NCI-H1092 treated with DMSO at 0.1 percent for 48 hours (cell line): ENCODE data around the gene TRAF3.
A peak's percentile ranks its signal among the peaks of the same experiment; 100 is the strongest.
"Not testable (repeated sequence)": the region's sequence is repeated elsewhere in the genome, so short reads cannot be mapped to it uniquely, and the experiment has no call there.

ENCODE experiments used
- DNase-seq: peaks from one replicate; lab custom pipeline; 2025; lab: John Stamatoyannopoulos, UW

Gene TRAF3

DNA sequence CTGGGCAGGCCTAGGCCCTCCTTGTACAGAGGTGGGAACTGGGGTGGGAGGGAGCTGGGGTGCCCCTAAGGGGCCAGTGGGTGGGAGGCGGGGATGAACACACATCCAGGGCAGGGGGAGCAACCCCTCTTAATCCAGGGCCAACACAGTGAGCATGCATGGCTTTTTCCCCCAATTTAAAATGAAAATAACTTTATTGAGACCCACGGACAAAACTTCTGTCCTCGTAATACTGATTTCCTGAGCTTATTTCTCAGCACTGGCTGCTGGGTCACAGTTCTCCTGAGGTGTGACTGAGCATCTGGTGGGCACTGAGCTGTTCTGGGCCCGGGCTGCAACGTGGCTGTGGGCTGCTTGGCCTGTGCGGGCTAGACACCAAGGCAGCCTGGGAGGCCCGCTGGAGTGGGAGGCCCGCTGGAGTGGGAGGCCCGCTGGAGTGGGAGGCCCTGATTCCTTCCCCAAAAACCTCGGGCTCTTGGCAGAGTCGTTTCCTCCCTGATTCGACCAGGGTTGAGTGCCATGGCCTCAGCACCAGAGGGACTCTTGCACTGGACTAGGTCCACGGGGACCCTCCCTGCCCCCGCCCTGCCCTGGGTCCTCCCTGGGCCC lies 24.9 kb upstream of the TRAF3 start:
- no peak for DNase-seq

DNA sequence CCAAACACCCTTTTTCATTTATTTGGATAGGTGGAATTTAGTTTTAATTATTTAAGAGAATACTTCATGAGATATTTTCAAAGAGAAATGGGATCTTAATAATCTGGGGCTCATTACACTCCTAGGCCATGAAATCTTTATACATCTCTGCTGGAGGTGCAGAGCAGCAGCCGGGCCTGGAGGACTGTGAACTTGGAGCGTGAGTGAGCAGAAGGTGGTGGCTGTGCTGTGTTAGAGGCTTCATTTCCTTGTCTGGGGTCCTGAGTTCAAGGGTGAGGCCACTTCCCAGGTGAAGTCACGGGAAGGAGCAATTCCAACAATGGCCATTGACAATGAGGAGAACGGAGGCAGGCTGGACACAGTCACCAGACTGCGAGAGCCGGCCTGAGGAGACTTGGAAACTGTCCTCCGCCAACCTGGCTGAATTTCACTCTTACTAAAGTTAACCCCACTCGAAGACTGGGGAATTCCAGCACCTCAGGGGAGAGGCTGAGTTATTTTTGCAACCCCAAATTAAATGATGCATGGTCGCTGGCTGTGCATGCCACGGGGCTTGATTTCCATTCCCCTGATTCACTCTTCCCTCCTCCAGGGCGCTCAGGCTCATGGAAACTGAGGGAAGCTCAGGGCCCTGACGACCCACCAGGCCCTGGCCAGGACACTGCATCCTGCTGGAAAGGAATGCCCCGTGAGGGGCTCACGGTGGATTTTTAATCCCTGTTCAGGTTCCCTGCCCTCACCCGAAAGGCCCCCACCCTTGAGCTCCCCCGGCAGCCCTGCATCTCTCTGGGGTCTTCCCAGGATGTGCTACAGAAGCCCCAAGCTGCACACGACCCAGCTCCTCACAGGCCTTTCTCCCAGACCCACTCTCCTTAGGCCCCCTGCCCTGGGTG lies 22.6 kb upstream of the TRAF3 start:
- DNase-seq: no peak

DNA sequence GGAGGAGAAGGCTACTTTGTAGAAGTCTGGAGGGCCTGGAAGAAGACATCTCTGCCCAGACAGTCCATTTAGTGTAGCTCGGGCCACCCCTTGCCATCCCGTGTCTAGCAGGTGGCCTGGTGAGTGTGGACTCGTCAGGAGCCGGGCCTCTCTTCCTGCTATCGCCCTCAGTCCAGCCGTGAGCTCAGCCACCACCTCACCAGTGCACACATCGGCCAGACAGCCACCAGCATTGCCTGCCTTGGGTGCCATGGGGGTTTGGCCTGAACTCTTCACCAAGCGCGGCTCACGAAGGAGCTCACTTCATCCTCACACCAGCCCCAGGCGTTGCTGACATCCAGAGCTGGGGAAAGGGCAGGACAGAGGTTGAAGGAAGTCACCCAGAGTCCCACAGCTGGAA lies 19.6 kb upstream of the TRAF3 start:
- DNase-seq: no peak

DNA sequence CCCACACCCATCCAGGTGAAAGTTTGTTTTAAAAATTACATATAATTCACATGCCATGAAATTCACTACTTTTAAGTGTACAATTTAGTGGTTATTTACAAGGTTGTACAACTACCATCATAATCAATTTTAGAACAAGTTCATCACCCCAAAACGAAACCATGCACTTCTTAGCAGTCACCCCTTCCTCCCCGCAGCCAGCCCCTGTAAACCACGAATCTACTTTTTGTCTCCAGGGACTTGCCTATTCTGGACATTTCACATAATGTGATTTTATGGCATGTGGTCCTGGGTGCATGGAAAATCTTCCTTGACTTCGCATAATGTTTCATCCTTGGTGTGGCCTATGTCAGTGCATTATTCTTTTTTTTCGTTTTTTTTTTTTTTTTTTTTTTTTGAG lies 19.2 kb upstream of the TRAF3 start:
- no peak for DNase-seq

DNA sequence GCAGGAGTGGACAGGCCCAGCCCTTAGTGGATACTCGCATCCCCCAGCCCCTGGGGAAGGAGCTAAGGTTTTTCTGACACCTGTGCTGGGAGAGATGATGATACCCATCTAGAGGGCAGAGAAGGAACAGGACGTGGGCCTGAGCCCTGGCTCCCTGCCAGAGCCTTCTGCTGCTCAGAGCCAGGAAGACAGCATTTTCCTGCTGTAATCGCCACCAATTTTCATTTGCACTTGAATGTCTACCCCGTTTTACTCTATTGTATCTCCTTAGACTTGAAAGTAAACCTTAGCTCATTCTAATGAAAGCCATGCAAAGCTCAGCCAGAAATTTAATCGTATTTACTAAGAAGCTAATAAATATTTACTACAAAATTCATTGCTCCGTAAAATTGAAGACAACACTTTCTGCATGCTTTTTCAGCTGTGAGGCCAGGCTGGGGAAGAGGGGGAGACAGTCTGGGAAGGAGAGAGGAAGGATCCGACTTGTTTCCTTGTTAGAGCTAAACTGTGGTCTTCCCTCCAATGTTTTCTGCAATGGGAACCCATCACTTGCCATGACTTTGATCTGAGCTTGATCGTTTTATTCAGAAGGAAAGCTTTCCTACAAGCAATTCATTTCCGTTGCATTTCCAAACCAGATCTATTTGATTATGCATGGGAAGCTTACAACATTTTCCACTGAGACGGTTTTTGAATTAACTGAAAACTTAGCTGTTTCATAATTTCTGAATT lies 17.6 kb upstream of the TRAF3 start:
- DNase-seq: no peak

DNA sequence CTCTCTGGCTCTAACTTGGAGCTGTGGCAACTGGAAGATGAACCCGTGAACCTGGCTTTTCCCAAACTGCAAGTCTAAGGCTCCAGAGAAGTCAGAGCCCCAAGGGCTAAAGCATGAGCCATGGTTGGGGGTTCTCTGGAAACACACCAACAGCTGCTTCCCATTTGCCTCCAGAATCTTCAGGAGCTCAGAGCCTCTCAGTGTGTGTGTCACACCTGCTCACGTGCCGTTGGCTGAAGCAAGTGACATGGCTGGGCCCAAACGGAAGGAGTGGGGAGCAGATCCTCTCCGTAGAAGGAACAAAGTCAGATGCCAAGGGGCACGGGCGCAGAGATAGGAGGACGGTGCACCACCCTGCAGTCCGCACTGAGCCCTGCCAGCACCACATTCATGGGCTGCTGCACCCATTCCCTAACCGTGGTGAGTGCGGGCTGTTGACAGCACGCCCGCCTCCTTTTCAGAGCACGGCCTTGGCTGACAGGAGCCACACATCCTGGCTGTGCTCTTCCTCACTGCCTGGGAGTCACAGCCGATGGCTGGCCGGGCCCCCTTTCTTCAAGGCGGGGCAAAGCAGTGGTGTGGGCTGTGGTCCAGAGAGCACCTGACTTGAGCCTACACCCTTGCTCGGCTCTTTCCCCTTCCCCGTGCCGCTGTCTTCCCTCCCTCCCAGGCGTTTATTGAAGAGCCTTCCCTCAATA lies 16.6 kb upstream of the TRAF3 start:
- DNase-seq: no peak

DNA sequence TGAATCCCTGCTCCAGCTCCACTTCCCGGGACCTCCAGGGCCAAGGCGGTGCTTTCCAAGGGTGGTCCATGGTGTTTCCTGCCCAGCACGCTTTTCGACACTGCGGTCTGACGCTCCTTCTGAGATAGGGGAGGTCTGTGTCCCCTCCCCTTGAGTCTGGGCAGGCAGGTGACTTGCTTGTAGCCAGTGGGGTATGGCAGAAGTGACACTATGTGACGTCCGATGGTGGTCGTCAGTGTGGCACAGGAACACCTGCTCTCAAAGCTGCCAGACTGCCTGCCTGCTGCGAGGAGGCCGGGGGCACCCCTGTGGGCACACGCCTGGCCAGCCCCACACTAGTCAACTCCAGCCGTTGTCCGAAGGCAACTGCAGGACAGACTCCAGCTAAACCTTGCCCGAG lies 16.0 kb upstream of the TRAF3 start:
- no peak for DNase-seq

DNA sequence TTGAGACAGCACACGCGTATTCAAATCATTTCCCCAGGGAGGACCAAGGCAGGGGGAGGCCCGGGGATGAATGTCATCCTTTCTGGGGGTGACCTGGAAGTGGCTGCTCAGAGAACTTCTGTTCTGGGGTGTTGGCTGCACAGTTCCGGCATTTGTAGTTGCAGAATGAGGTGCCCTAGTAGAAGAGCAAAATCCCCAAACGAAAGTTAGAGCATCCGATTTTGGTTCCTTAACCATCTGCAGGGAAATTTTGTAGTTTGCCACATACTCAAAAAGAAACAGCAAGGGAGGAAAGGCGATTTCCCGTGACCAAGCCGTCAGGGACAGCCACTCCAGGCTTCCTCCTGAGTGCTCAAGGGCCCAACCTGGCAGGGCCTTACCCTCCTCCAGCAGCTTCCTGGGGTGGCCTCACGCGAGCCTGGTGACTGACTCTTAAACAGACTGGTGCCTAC lies 13.0 kb upstream of the TRAF3 start:
- DNase-seq: no peak

DNA sequence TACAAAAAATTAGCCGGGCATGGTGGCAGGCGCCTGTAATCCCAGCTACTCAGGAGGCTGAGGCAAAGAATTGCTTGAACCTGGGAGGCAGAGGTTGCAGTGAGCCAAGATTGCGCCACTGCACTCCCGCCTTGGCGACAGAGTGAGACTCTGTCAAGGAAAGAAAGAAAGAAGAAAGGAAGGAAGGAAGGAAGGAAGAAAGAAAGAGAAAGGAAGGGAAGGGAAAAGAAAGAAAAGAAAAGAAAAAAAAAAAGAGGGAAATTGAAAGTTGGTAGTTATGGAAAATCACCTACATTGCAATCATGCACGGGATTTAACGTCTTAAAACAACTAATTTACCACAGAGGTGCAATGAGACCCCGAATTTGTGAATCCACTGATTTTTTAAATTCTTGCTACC lies 11.5 kb upstream of the TRAF3 start:
- DNase-seq: not testable (repeated sequence)

DNA sequence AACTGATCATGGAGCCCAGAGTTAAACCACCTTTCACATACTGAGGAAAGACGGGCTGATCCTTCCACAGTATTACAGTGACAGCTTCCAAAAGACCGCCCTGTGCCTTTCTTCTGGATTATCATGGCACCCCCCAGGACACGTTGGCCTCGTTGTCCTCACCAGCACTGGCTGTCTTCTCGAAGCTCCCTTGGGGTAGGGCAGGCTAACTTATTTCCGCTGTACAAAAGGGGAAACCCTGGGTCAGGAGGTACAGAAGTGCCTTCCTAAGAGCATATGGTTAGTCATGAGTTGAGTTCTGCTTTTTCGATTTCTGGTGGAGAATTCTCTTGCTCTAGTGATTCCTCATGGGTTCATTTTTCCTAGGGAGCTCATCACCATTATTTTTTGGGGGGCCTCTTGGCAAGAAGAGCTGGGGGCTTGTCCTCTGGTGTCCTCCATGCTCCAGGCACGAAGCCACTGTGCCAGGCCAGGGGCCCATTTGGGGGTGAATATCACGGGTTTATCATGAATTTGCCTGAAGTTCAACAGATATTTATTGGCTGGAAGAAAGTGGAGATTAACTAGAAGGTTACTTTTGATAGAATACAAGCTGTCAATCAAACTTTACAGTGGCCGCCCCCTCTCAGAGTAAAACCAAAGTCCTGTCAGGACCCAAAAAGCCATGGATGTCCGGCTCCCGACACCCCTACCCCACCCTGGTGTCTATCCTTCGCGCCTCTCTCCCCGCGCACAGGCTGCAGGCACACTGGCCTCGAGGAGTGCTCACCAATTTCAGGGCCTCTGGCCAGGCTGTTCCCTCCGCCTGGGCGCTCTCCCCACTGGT lies 8.8 kb upstream of the TRAF3 start:
- no peak for DNase-seq

DNA sequence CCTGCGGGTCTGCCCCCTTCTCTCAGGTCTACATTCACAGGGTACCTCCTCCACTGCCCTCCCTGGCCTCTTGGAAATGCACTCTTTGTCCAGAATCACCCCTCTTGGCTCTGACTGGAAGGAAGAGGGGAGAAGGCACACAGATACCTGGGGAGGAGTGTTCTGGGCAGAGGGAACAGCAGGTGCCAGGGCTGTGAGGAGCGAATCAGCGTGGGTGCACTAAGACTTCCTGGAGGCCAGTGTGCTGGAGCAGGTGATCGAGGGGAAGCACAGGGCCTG lies 8.3 kb upstream of the TRAF3 start:
- no peak for DNase-seq

DNA sequence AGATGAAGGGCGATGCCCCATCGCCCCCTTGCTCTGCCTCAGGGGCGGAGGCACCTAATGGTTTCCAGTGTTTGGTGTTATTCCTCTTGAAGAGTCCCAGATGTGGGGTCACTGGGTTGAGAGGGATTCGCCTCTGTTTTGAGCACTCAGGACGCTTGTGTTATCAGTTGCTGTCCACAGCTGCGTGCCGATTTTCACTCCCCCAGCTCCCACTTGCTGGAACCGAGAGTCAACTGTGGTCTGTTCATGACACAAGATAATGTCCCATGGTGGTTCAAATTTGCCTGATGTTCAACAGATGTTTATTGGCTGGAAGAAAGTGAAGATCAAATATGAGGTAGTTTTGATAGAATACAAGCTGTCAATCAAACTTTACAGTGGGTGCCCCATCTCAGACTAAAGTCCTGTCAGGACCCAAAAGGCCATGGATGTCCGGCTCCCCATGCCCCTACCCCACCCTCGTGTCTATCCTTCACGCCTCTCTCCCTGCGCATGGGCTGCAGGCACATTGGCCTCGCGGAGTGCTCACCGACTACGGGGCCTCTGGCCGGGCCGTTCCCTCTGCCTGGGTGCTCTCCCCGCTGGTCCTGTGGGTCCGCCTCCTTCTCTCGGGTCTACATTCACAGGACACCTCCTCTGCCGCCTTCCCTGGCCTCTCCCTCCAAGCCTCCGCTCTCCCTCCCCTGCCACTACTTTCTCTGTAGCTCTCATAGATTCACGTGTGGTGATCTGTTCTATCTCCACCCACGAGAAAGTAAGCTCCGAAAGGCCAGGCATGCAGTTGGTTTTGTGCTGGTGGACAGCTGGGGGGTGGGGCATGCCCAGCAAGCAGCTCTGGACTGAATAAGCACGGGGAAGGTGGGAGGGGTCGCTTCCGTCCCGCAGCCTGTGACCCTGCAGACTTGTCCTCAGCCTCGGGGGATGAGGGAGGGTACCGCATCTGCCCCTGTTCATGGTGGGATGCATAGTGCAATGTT lies 6.8 kb upstream of the TRAF3 start:
- DNase-seq: no peak

DNA sequence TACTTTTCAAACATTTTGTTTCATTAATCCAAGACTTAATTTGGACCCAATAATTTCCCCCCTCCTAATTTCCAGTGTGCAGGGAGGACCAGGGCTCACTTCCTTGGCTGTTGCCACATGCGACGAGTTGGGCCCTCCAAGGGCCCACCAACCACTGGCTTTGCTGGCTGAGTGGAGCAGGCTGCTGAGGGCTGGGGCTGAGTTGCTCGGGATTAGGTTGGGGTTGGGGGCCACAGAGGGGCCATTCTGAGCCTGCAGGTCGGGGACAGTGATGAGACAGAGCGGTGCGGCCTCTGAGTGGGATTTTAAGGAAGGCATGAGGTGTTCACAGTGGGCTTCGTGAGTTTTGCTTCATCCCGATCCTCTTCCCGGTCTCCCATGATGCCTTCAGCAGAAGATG lies 6.1 kb upstream of the TRAF3 start:
- DNase-seq: no peak

DNA sequence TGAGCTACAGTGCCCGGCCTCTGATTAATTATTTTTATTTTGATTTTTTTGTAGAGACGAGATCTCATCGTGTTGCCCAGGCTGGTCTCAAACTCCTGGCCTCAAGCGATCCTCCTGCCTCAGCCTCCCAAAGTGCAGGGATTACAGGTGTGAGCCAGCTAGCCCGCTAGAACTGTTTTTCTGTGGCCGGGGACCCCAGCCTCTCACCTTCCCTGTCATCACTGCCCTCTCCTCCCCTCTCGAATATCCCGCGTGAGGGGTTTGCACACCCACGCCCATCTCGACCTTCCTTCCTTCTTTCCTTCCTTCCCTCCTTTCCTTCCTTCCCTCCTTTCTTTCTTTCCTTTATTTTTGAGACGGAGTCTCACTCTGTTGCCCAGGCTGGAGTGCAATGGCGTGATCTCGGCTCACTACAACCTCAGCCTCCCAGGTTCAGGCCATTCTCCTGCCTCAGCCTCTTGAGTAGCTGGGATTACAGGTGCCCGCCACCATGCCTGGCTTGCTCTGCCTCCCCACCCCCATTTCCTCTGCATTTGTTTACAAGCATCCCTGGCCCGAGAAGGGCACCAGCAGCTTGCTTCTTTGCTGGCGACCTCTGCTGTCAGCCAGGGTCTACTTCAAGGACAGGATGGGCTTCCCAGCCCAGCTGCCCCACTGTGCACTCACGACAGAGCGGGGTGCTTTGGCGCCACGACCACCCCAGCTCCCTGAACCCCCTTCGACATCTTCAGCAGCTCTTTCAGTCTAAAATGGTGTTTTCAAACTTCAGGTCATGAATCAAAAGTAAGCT lies 4.3 kb upstream of the TRAF3 start:
- peak; percentile 24 for DNase-seq

DNA sequence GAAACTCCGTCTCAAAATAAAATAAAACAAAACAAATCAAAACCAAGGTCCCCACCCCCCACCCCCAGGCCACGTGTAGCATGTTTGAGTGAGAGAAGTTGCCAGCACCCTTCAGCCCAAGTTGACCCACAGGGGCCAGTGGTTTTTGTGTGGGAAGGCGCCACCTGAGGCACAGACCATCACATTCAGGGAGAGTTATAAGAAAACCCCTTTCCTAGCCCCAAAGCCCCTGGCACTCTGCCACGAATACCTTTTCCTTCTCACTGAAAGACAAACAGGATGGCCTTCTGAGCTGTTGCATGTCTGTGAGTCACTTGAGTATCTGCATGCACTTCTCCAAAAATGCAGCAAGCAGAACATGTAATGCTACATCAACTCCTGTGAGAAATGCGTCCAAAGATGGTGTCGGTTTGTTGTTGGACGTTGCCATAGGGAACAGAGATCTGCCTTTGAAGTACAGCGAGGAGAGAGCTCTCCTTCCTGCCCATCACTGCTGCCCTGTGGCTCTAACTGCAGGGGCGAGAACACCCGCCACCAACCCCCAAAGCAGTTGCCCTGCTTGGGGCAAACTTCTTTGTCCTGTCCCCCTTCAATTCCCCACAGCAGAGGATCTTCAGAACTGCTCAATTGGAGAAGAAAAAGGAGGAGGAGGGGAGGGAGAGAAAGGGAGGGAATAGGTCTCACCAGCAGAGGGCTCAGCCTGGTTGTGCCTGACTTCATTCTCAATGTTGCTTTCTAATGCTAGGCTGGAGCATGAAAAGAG lies 2.7 kb upstream of the TRAF3 start:
- DNase-seq: peak; percentile 65

DNA sequence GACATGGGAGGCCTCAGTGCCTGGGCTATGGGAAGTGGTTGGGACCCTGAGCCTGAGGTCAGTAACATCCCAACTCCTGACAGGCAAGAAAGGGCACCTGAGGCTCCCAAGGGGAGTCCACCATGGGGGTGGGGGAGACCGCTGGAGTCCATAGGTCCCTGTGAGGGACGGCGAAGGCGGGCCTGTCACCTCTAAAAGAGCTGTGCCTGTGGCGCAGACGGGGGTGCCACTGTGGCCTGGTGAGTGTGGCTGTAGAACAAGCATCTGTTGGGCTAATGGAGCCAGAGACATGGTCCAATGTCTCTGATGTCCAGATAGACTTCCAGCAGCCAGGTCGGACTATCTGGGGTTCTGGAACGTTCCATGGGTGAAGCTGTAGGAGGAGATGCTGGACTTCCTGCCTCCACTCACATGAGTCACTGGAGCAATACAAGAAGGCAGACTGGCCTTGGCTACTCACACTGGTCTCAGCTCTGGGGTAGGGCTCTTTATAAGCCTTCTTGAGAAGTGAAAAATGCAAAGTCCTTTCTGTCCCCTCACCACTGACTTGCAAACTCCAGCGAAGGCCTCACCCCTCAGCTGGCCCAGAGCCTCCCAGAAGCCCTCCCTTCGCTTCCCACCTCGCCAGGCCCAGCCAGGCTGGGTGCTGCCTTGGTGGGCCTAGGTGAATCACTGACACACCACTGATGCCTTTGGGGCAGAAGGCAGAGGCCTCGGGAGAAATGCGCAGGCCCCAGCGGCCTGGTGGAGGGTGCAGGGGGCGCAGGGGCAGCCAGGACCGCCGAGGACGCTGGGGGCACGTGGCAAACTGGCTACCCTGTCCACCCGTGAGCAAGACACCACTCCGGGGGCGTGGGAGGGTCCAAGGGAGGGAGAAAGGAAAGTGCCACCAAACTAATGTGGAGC lies 1.1 kb upstream of the TRAF3 start:
- no peak for DNase-seq

DNA sequence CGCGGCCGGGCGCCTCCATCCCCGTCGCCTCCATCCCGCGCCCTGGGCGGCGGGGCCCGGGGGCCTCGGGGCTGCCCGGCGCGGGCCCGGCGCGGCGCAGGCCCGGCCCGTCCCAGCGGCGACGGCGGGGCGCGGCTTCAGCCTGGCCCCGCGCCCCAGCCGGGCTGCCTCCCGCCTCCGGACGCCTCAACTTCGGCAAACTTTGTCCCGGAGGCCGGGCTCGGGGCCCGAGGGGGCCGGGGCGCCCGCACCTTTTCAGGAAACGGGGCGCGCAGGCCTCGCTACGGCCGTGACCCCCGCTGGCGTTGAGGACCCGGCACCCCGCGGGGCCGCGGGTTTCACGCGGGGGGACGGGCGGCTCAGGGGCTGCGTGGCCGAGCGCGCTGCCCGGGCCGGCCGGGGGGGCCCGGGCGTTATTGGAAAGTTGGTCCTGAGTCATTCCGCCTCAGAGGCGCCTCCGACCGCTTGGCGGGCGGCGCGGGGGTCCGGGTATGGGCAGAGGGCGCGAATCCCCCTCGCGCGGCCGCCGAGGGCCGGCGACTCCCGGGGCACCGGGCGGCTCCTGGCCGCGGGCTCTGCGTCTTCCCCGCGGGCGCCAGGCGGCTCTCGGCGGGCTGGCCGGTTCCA lies 575 bp downstream of the TRAF3 start:
- DNase-seq: no peak
